ENCODE data around the gene DLX6.

GRCh38 chr7:97012365-97013133 is 7.2 kb downstream of the DLX6 start:
- TF ChIP-seq CTCF (IDR thresholded peaks at IDR 0.05; ENCODE audit: low read depth, low read length), result no peak
- TF ChIP-seq POLR2A (IDR thresholded peaks at IDR 0.05; ENCODE audit: extremely low read depth, insufficient read length), result no peak
- no peak for TF ChIP-seq MAX (IDR thresholded peaks at IDR 0.05; ENCODE audit: low read depth, low read length)
- TF ChIP-seq MYC (IDR thresholded peaks at IDR 0.05; ENCODE audit: low read depth, low read length), result no peak

Data from NB4 (cell line).